Omental fat pad (tissue), 4 donors: ENCODE measurements around the gene ARHGAP45. TPM values are rescaled to one million over a fixed set of nuclear protein-coding genes. Genes with fewer than 3 reads are reported as not detected.

Source experiments
- ATAC-seq: fragments of 150-250 bp; one replicate; pipeline ENCODE4 v1.9.1; 2016; ENCODE audit warnings: mild to moderate bottlenecking, moderate library complexity; ENCODE audit not compliant: low FRiP score
- DNase-seq: peaks from one replicate; pipeline ENCODE4 v3.0.0-alpha.2; 2019; ENCODE audit warnings: low spot score
- total RNA-seq, 4 donors: library from RNA; depleted of rRNA; stranded (reverse); fragments of >200 nt; gene quantifications; one replicate each; pipeline ENCODE4 v1.1.0, GENCODE V29; 2016
- TF ChIP-seq, protein P1 (sequence below), 3 donors: fragments of 450-650 bp; IDR thresholded peaks; one replicate each; pipeline ENCODE4 v1.5.1; 2016 to 2017; ENCODE audit warnings: antibody characterized with exemption in 3 of 3, mild to moderate bottlenecking in 3 of 3, moderate library complexity in 2 of 3

The ARHGAP45 gene
- total RNA-seq, 4 donors from 2014 or later = 21.4 to 97.6 (median 36.3) TPM

DNA sequence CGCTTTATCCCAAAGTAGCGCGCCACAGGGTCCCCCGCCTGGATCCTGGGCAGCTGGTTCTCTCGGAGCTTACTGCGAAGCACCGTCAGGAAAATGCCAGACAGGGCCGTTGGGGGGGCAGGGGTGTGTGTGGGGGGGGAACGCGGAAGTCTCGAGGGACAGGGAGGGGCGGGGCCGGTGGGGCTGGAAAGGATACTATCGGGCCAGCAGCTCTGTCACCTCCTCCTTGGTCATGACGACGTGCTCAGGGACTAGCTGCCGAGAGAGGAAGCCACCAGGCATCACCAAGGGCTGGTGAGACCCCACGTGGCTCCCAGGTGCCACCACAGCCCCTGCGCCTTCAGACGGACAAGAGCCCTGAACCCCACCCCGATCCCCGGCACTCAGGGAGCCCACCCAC, 22.9 kb downstream of the ARHGAP45 start:
- ATAC-seq (no peak), DNase-seq (no peak)
- TF ChIP-seq, protein P1, sequence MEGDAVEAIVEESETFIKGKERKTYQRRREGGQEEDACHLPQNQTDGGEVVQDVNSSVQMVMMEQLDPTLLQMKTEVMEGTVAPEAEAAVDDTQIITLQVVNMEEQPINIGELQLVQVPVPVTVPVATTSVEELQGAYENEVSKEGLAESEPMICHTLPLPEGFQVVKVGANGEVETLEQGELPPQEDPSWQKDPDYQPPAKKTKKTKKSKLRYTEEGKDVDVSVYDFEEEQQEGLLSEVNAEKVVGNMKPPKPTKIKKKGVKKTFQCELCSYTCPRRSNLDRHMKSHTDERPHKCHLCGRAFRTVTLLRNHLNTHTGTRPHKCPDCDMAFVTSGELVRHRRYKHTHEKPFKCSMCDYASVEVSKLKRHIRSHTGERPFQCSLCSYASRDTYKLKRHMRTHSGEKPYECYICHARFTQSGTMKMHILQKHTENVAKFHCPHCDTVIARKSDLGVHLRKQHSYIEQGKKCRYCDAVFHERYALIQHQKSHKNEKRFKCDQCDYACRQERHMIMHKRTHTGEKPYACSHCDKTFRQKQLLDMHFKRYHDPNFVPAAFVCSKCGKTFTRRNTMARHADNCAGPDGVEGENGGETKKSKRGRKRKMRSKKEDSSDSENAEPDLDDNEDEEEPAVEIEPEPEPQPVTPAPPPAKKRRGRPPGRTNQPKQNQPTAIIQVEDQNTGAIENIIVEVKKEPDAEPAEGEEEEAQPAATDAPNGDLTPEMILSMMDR (IDR thresholded peaks at IDR 0.05) = no peak

DNA sequence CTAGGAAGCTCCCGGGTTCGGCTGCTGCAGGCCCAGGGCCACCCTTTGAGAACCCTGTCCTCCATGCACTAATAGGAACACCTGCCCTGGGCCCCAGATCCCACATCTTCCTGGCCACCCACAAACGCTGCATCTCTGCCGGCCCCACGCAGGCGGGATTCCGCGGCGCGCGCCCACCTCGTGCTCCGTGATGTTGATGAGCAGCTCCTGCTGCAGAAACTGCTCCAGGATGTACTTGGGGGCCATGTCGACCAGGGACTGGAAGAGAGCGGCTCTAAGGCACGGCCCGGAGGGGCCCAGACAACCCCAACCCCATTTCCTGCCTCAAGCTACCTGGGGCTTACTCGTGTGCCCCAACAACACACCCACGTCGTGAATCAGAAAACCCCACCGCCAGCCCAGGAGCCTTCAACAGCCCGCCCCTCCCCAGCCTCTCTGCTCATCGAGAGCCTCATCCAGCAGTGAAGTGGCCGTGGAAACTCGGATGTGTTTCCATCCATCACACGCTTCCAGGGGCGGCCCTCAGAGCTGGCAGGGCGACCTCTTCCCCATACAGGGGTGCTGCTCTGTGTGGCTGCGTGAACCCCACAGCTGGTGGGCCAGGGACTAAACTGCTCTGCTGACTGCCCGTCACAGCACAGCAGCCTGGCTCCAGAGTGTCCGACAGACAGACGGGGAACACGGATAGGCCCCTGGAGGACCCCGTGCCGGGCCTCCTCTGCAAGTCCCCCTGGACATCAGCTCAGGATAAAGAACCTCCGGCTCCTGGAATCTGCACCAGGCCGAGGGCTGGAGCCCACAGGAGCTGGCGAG, 24.0 kb downstream of the ARHGAP45 start:
- TF ChIP-seq, protein P1 (IDR thresholded peaks at IDR 0.05) = no peak
- no peak for ATAC-seq
- DNase-seq = no peak

DNA sequence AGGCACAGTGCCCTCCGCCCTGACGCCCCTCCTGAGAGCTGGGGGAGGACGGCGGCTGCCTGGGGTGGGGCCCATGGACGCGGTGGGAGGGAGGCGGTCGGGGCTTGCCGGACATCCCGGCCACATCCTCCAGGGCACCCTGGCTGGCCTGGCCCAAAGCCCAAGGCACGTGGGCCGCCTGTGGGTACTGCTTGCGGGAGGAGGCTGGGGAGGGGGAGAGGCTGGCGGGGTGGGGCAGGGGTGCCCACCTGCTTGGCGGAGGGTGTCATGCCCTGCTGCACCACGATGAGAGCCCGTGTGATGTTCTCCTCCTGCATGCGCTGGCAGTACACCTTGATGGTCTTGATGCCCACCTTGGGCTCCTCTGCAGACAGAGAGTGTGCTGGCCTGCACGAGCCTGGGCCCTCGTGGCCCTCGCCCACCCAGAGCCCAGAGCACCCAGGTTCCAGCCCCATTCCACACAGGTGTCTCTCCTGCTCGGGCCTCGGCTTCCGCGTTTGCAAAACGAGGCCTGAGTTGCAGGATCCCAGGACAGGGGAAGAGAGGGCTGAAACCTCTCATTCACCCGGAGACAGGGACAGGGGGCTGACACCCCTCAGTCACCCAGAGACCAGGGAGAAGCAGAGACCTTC, 24.7 kb downstream of the ARHGAP45 start:
- ATAC-seq (no peak), DNase-seq (no peak)
- TF ChIP-seq, protein P1 (IDR thresholded peaks at IDR 0.05) = no peak

DNA sequence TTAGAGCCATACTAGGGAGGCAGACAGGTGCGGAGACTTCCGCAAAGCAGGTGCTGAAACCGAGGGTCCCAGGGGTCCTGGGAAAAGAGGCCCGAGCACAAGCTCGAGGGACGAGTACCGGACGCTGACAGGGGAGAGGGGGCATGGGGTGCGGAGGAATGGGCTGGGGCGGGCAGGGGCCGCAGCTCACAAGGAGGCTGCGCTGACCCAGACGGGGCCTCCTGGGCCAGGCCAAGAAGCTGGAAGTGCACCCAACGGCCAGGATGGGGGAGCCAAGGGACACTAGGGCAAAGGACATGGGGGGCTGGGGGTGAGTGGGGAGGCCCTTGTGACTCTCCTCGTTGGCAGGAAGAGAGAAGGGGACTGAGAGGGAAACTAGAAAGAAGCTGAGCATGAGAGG, 26.4 kb downstream of the ARHGAP45 start:
- TF ChIP-seq, protein P1 (IDR thresholded peaks at IDR 0.05) = no peak
- no peak for DNase-seq
- ATAC-seq = no peak

DNA sequence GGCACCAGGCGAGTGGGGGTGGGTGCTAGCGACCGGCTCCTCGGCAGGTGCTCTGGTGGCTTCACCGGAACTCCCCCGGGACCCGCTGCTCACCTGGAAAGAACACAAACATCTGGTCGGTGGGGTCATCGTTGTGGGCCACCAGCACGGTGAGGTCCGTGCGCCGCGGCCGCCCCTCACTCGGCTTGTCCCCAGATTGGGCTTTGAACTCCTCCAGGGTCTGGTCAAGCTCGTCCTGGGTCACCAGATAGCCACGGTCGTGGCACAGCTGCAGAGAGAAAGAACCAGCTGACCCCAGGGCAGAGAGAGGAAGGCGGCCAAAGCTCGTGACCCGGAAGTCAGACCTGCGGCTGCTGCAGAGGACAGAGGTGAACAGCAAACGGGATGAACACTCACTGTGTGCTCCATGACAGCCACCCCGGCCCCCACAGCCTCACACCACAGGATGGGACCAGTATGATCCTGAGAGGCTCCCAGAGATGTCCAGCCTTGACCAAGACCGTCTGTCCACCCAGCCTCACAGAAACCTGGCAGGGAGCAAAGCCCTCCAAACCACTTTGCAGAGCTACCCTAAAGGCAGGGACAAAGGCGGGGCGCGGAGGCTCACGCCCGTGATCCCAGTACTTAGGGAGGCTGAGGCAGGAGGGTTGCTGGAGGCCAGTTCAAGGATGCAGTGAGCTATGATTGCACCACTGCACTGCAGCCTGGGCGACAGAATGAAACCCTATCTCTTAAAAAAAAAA, 27.0 kb downstream of the ARHGAP45 start:
- DNase-seq (no peak), ATAC-seq (no peak)
- TF ChIP-seq, protein P1 (IDR thresholded peaks at IDR 0.05) = no peak

DNA sequence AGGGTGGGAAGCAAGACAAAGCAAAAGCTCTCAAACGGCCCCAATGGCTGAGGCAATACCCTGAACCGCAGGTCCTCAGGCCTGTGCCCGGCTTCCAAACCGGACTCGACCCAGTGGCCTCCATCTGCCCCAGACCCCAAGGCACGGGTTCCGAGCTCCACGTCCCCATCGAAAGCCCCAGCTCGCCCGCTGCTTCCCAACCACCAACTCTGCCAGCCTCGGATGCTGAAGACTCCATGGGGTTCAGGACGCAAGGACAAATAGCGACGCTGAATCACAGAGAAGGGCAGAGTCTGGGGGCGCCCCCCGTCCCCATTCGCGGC, 27.6 kb downstream of the ARHGAP45 start:
- ATAC-seq (no peak), DNase-seq (no peak)
- TF ChIP-seq, protein P1 (IDR thresholded peaks at IDR 0.05) = no peak
